ENCODE results near the gene BTN2A1.
"Not testable (repeated sequence)": the region's sequence is repeated elsewhere in the genome, so short reads cannot be mapped to it uniquely, and the experiment has no call there.

The BTN2A1 gene
- long read RNA-seq, donor 1, partial matches to known transcripts = 0 of 5 reads
- long read RNA-seq, donor 1, other reads (novel, unspliced or antisense) = 0 of 5 reads
- long read RNA-seq, donor 2 = 0 reads
- long read RNA-seq, donor 3 = 0 reads
- long read RNA-seq, donor 4 = 0 reads
- long read RNA-seq, donor 5, partial matches to known transcripts = 0 of 1 reads
- long read RNA-seq, donor 5, other reads (novel, unspliced or antisense) = 0 of 1 reads
- long read RNA-seq, donor 6, partial matches to known transcripts = 0 of 1 reads
- long read RNA-seq, donor 6, other reads (novel, unspliced or antisense) = 0 of 1 reads
- long read RNA-seq, donor 7, partial matches to known transcripts = 47 of 47 reads
- long read RNA-seq, donor 7, other reads (novel, unspliced or antisense) = 0 of 47 reads
- long read RNA-seq, donor 8, partial matches to known transcripts = 0 of 2 reads
- long read RNA-seq, donor 8, other reads (novel, unspliced or antisense) = 0 of 2 reads

DNA sequence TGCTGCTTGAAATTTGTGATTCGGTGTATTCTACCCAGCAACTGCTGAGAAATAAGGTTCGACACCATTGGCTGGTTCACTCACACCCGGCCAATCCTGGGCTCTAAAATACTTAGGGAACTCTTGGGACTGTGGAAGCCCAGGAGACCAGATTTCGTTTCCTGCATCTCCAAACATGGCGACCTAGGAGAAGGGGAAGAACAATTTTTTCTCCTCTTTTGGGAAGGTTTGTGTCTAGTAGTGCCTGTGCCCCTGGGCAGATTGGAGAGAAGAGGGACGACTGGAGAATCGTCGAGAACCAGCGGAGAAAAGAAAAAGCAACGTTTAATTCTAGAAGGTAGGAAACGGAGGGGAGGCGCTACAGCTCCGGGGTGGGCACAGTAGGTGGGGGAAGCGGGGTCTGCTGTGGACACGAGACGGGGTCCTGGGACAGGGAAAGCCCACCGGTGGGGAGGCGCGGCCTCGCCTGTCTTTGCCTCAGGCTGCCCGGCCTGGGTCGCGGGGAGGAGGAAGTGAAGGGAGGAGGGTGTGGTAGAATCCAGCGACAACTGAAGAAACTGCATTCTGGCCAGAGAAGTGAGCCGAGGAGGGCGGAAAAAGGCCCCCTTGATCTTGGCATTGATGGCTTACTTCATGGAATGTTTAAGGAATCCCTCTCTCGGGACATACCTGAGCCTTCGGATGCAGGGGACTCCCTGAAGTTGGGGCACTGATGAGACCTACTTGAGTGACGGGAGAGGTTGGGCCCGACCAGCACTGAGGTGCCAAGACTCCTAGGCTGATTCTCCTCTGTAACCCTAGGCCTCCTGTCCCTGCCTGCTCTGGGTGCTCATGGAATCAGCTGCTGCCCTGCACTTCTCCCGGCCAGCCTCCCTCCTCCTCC, at the start of gene BTN2A1:
Gene BTN2A1, plus strand, starts transcription at position 150 of the 883 bp plus-strand sequence. Its CDS starts 682 bp downstream, at position 832.
- DNase-seq = peak; percentile 84

DNA sequence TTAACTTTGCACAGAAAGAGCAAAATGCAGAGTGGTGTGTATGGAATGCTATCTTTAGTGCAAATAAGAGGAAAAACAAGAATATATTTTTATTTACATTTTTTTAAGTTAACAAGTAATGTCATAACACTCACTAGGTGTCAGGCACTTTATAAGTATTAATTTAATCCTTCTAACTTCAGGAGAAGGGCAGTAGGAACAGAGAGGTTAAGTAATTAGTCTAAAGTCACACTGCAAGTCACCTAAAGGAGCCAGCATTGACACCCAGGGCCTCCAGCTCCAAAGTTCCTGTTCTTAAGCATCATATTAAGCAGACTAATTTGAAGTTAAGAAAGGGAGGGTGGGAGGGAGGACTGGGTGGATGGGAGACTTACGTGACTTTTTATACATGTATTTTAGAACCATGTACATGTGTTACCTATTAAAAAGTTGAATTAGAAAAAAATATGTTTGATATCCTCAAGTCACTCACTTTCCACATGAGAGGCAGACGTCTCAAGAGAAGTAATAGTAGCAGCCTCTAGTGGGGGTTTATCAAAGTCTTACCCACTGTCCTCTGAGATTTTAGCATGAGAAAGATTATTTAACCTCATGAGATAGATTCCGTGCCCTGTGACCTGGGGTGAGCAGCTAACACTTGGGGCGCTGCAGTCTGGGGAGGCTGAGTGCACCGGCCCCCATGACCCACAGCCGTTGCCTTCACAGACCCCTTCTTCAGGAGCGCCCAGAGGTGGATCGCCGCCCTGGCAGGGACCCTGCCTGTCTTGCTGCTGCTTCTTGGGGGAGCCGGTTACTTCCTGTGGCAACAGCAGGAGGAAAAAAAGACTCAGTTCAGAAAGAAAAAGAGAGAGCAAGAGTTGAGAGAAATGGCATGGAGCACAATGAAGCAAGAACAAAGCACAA, 48.7 kb upstream of the BTN2A1 start:
- DNase-seq = no peak

DNA sequence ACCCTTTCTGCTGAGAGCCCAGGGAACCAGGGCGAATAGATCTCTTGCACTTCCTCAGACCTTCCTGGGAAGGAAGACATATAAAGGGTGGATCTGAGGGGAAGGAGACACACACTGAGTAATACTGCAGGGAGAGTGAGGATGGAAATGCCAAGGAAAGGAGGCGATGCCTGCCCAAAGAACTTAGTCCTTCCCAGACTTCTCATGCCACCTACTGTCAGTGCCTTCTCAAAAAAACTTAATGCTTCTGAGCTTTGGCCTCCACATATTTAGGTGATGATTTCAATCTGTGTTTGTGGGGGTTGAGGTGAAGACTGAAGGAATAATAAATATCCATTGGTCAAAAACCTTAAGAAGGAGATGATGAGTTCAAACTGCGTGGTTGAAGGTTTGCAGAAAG, 46.0 kb upstream of the BTN2A1 start:
- no peak for DNase-seq

DNA sequence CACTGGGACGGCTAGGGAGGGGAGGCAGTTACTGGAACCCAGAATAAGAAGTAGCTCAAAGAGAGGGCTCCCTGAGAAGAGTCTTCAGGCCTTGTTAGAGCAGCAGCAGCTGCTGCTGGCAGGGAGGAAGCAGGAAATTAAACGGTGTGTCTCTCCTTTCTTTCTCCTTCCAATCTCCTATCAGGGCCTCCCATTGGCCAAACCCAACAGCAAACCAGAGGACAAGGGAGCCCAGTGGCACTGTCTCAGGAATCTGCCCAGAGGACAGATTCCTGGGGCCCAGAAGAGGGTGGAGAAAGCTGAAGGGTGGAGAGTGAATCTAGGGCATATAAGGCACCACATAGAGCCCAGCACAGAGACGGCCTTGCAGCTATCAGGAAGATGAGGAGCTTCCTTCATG, 45.5 kb upstream of the BTN2A1 start:
- no peak for DNase-seq

DNA sequence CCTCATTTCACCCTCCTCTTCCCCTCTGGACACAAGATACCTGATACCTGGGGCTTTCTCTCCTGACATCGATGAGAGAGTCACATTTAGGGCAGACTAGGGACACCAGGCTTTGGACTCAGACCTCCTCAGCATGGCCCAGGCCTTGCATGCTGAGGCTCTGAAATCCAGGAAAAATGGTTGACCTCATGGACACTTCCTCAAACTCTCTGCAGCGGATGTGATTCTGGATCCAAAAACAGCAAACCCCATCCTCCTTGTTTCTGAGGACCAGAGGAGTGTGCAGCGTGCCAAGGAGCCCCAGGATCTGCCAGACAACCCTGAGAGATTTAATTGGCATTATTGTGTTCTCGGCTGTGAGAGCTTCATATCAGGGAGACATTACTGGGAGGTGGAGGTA, 44.8 kb upstream of the BTN2A1 start:
- no peak for DNase-seq

DNA sequence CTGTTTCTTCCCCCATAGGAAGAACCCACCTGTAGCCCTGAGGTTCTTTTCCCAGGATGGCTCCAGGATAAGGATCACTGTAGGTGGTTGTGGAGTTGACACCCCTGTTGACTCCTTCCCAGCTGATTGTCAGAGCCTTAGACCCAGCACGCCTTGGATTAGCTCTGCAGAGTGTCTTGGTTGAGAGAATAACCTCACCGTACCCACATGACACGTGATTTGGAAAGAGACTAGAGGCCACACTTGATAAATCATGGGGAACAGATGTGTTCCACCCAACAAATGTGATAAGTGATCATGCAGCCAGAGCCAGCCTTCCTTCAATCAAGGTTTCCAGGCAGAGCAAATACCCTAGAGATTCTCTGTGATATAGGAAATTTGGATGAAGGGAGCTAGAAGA, 43.5 kb upstream of the BTN2A1 start:
- DNase-seq = no peak

DNA sequence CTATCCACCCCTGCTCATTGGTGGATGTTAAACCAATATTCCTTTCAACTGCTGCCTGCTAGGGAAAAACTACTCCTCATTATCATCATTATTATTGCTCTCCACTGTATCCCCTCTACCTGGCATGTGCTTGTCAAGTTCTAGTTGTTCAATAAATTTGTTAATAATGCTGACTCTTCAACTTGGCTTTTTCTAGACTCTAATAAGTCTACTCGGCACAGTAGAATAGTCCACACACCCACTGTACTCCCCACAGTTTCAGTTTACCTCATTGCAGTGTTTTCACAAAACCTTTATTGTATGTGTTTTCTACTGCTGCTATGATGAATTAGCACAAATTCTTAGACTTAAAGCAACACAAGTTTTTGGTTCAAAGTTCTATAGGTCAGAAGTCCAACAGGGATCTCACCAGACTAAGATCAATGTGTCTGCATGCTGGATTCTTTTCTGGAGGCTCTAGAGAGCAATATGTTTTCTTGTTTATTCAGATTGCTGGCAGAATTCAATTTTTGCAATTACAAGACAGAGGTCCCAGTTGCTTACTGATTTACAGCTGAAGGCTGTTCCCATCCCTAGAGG, 42.6 kb upstream of the BTN2A1 start:
- DNase-seq = no peak

DNA sequence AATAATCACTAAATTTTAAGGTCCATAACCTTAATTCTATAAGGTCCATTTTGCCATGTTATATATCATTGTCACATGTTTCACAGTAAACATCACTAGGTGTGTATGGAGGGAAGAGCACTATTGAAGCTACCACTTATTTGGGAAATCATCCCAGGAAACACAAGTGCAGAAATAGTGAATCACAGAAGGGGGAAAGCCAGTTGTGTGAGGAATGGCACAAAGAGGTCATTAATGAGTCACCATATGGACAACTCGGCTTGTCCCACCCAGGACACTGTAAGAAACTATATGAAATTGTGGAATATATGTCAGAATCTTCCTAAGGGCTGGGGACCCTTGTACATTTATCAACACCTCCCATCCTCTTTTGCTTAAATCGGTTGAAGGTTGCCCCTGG, 42.0 kb upstream of the BTN2A1 start:
- no peak for DNase-seq

DNA sequence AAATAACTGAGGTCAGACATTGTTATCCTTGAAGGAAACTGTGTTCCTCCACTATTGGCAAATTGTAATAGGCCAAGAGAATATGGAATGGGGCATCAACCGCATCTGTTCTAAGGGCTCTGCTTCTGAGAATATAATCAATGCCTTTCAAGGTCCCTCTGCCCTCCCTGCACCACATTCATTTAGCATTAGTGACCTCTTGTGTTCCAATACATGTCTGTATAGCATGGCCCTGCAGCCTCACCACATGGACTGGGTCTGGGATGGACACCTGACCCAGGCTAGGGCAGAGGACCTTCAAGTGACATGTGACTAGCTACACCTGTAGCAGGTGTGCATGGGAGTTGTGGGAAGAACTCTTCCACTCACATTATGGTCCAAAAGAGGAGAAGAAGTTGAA, 41.5 kb upstream of the BTN2A1 start:
- no peak for DNase-seq

DNA sequence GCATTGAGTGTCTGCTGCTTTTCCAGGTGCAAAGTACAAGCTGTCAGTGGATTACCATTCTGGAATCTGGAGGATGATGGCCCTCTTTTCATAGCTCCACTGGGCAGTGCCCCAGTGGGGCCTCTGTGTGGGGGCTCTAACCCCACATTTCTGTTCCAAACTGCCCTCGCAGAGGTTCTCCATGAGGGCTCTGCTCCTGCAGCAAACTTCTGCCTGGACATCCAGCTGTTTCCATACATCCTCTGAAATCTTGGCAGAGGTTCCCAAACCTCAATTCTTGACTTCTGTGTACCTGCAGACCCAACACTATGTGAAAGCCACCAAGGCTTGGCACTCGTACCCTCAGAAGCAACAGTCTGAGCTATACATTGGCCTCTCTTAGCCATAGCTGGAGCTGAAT, 39.7 kb upstream of the BTN2A1 start:
- DNase-seq = not testable (repeated sequence)

DNA sequence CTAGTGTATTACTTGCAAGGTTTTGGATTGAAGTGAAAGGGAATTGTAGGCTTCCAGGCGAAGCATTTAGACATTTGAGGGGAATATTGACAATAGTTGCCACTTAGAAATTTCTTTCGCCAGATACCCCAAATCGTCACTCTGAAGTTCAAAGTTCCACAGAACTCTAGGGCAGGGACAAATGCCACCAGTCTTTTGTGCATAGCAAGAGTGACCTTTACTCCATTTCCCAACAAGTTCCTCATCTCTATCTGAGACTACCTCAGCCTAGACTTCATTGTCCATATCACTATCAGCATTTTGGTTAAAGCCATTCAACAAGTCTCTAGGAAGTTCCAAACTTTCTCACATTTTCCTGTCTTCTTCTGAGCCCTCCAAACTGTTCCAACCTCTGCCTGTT, 39.0 kb upstream of the BTN2A1 start:
- not testable (repeated sequence) for DNase-seq

DNA sequence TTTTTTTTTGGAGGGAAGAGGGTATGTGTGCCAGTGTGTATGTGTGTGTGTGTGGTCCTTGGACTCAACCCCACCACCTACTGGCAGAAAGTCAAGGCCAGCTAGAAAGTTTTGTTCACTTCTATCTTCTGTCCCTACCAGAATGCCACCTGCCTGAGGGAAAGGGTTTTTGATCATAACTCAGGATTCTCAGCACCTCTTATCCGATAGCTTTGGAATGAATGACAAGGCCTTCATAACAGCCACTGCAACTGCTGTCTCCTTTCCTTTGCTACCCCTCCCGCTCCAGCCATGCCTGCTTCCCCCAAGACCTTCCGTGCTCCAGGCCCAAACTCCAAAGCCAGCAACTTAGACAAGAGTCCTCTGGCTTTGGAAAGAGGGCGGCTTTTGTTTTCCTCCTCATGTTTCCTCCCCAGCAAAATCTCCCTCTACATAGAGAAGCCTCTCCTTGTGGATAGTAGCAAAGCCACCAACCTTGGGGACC, 37.0 kb upstream of the BTN2A1 start:
- peak; percentile 79 for DNase-seq

DNA sequence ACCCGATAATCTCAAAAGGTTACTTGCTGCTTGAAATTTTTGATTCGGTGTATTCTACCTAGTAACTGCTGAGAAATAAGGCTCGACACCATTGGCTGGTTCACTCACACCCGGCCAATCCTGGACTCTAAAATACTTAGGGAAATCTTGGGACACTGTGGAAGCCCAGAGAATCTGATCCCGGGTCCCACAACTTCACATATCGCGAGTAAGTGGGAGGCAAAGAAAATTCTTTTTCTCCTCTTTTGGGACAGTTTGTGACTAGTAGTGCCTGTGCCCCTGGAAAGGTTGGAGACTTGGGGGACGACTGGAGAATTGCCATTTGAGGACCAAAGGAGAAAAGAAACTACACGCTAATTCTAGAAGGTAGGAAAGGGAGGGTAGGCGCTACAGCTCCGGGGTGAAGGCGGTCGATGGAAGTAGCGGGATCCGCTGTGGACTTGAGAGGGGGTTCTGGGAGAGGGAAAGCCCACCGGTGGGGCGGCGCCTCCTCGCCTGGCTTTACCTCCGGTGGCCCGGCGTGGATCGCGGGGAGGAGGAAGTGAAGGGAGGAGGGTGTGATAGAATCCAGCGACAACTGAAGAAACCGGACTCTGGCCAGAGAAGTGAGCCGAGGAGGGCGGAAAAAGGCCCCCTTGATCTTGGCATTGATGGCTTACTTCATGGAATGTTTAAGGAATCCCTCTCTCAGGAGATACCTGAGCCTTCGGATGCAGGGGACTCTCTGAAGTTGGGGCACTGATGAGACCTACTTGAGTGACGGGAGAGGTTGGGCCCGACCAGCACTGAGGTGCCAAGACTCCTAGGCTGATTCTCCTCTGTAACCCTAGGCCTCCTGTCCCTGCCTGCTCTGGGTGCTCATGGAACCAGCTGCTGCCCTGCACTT, 36.3 kb upstream of the BTN2A1 start:
- DNase-seq = peak; percentile 90

DNA sequence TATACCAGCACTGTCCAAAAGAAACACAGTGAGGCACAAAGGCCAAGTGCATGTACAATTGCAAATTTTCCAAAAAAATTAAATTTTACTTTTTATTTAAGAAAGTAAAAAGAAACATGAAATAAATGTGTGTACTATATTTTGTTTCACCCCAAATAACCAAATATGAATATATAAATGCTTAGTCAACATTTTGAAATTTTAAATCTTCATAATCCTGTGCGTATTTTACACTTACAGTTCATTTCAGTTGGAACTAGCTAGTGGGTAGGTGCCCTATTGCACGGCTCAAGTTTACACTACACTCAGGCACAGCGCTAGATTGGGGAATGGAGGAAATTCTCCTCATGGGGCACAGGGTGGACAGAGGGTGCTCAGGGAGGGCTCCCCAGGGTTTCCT, 35.4 kb upstream of the BTN2A1 start:
- no peak for DNase-seq

DNA sequence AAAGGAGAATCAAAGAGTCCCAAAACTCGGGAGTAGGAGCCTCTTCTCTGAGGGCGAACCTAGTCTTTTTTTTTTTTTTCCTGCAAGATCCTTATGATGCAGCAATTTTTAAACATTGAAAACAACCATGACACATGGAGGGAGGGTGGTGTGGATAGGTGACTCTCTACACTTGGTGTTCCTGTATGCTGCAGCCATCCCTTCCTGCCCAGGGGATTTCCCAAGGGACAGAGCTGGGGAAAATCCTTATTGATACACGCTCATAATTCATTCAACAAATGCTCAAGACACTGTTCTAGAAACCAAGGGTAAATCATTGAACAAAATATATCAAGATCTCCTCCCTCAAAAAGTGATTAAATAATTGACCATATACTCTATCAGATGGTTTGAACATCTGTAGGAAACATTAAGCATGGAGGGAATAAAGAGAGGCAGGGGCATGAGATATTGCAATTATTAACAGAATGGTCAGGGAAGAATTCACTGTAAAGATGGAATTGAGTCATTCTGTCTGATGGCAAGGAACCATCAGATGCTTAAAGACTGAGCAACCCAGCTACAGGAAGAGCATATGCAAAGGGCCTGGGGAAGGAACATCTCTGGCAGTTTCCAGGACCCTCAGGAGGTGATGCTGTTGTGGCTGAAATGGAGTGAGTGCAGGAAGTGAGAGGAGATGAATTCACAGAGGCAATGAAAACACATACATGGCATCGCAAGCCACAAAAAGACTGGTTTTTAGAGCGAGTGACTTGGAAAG, 30.9 kb upstream of the BTN2A1 start:
- no peak for DNase-seq

DNA sequence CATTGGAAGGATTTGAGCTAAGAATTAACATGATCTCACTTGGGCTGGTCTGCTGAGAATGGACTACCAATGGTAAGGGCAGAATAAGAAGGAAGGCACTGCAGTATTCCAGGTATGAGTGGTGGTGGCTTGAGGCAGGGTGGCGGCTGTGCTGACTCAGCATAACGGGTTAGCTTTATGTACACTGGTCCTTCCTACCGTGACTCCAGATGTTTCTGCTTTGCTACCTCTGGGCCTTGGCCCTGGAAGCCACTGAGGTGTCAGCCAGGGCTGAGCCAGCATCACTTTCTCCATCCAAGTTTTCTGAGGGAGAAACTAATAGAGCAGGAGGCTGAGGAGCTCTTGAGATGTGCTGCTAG, 30.3 kb upstream of the BTN2A1 start:
- DNase-seq = no peak

DNA sequence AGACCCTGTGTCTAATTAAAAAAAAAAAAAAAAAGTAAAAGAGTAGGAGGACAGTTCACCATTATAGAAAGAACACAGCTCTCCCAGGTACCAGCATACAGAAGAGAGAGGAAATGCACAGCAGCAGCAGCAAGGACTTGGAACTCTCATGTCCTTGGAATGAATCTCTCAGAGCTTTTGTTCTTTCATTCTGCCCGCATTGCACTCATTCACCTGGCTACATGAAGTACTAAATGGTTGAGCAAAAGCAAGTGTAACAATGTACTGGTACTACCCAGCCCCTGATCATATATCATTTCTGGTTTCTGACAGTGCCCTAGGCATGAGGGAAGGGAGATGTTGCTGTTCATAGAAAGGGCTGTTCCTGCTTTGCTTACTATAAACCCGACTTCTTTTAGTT, 29.5 kb upstream of the BTN2A1 start:
- DNase-seq = no peak

DNA sequence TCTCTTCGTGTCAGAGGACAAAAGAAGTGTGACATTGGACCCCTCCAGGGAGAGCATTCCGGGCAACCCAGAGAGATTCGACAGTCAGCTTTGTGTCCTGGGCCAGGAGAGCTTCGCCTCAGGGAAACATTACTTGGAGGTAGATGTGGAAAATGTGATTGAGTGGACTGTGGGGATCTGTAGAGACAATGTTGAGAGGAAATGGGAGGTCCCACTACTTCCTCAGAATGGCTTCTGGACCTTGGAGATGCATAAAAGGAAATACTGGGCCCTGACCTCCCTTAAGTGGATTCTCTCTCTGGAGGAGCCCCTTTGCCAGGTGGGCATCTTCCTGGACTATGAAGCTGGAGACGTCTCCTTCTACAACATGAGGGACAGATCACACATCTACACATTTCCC, 27.0 kb upstream of the BTN2A1 start:
- no peak for DNase-seq

DNA sequence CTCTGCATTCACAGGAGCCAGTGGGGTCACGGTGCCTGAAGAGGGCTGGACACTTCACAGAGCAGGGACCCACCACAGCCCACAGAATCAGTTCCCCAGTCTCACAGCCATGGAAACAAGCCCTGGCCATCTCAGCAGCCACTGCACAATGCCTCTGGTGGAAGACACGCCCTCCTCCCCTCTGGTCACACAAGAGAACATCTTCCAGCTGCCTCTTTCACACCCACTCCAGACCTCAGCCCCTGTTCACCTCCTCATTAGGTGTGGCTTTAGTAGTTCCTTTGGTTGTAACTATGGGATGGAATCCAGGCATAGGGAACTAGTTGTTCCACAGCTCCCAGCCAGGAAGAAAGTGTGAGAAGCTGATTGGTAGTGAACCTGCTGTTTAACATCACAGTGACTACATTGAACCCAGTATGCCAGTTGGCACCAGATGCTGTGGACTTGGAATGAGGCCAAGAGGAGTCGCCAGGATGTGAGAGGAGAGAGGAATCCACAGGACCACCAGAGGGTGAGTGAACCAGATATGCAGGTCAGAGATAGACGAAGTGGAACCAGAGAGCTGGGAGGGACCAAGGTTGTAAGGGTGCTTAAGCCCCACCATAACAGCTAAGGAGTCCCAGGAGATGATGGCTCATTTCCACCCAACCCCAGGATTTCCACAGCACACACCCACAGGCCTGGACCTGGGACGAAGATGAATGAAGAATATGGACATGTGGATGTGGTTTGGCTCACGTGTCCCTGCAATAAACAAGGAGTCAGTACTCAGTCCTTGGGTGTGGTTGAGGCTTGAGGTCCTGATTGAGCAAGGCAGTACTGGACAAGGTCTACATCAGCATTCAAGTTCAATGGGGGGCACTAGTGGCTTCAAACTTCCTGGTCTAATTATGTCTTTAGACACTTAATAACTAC, 26.2 kb upstream of the BTN2A1 start:
- DNase-seq = no peak

Measured in right kidney (tissue), 9 donors.